GM12875 (cell line): ENCODE measurements around the gene IL22RA1.

Experiments used
- H3K4me3 ChIP-seq: one replicate; pipeline ENCODE4 v1.5.1; 2011; ENCODE audit warnings: low read depth, low read length, control low read depth
- TF ChIP-seq, protein P1 (sequence below): IDR thresholded peaks from 2 replicates; pipeline ENCODE4 v1.5.1; 2011; ENCODE audit warnings: low read depth, mild to moderate bottlenecking, control low read depth, inconsistent platforms, low read length, moderate library complexity, borderline replicate concordance; ENCODE audit not compliant: insufficient read depth

IL22RA1 gene

DNA sequence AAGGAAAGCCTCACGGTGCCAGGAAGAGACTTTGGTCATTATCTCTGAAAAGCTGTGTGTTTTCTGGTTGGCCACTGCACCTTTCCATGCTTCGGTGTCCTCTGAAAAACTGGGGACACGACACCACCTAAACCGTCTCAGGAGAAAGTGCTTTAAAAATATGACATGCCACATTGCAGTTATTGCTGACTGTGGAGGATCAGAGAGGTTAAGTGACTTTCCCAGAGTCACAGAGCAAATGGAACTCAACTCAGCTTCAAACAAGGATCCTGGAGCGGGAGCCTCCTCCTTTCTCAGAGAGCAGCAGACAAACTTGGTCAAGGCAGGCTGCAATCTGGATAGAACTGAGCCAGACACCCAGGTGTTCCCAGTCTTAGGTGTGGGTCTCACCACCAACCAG, 44.8 kb downstream of the IL22RA1 start:
- no peak overlapping the region for H3K4me3 ChIP-seq
- TF ChIP-seq, protein P1, sequence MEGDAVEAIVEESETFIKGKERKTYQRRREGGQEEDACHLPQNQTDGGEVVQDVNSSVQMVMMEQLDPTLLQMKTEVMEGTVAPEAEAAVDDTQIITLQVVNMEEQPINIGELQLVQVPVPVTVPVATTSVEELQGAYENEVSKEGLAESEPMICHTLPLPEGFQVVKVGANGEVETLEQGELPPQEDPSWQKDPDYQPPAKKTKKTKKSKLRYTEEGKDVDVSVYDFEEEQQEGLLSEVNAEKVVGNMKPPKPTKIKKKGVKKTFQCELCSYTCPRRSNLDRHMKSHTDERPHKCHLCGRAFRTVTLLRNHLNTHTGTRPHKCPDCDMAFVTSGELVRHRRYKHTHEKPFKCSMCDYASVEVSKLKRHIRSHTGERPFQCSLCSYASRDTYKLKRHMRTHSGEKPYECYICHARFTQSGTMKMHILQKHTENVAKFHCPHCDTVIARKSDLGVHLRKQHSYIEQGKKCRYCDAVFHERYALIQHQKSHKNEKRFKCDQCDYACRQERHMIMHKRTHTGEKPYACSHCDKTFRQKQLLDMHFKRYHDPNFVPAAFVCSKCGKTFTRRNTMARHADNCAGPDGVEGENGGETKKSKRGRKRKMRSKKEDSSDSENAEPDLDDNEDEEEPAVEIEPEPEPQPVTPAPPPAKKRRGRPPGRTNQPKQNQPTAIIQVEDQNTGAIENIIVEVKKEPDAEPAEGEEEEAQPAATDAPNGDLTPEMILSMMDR: no peak

DNA sequence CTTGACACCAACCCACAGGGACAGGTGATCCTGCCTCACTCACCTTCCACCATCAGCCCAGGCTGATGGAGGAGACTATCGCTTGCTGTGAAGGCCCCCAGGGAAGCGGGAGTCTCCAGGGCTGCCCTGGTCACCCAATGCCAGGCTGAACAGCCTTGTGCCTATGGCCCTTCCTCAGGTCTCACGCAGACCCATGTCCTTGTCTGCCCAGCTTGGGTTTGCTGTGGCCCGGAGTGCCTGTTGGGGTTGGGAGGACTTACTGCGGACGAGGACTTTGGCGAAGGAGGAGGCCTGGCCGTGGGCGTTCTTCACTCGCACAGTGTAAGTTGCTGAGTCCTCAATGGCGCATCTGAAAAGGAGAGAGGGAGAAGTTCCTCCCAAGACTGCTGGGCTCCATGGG, 45.3 kb downstream of the IL22RA1 start:
- TF ChIP-seq, protein P1: no peak

DNA sequence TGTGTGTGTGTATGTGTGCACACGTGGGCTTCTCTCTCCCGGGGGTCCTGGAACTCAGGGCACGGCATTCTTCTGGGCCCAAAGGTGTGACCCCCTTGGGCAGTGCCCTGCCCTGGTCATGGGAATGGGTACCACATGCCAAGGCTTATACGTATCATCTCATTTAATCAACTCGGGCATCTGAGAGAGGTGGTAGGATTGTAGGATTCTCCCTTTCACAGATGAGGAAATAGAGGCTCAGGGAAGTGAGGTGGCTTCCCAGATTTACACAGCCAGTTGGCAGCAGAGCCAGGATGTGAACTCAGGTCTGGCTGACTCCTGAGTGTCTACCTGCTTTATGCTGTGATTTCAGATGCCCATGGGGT, 46.2 kb downstream of the IL22RA1 start:
- TF ChIP-seq, protein P1: no peak
- H3K4me3 ChIP-seq: no peak overlapping the region

More for the DNA sequence above, 45.3 kb downstream of the IL22RA1 start:
- H3K4me3 ChIP-seq: no peak overlapping the region

DNA sequence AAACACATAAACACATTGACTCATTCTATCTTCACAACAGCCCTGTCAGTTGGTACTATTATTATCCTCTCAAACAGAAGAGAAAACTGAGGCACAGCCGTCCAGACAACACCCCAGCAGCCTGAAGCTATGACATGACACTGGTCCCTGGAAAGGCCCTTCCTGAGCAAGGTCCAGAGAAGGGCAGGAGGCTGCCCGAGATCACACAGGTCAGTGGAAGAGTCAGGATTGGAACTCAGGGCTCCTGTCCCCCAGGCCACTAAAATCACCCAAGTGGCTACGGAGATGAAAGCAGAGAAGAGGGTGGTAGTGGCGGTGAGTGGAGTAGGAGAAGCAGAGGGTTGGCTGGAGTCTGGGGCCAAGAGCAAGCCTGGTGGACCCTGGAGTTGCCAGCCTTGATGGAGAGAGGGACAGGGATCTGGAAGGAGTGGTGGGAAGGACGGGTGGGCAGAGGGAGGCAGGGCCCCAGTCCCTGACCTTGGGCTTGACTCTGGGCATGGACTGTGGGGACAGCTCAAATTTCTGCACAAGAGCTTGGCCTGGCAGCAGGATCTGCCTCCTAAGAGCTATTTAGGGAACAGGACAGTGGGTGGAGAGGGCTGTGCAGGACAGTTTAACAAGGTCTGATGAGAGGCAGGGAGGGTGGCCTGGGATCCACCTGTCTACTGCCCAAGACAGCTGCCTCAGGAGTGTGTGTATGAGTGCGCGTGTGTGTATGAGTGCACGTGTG, 46.8 kb downstream of the IL22RA1 start:
- H3K4me3 ChIP-seq: no peak overlapping the region
- TF ChIP-seq, protein P1: no peak

DNA sequence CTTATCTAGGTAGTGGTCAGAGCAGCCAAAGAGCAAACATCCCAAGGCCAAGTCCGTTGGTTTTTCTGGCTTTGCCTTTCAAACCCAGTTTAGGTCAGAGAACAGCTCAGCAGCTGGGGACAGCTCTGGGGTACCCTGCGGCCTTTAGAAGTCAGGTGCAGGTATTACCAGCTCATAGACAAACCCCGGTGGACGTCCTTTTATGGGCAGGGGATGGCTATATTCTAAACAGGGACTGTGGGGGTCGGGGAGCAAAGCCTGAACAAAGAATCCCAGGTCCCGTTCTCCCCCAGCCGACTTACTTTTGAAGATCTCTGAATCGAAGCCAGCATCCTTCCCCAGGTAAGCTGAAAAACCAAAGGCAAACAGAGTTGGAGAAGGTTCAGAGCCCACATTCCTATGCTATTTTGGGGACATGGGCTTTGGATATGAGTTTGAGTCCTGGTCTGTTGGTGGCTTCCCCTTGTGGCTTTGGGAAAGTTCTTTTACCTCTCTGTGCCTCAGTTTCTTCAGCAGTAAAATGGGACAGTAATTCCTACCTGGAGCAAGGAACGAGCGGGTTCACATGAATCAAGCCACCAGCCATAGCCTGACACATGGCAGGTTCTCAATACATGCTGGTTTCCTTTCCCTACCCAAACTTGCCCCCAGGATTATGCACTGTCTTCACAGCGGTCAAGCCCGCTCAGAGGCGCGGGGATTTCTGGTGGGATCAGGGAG, 47.6 kb downstream of the IL22RA1 start:
- H3K4me3 ChIP-seq: no peak overlapping the region
- TF ChIP-seq, protein P1: no peak

DNA sequence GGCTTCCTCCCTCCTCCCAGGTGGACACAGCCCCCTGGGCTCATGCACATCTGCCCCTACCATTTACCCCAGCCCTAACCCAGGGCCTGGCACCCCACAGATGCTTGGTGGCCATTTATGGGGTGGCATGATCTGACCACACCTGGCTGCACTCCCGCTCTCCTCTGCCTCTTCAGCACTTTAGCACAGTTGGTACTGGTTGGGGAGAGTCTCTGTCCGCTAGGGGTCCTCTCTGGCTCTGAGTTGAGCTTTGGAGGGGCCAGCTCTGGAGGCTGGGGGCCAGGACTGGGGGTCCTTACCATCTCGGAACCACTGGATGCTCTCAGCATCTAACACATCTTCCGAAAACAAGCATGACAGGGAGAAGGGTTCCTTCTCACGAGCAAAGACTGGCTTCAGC, 48.4 kb downstream of the IL22RA1 start:
- TF ChIP-seq, protein P1: peak; percentile 22; the same call in 1 of the 2 replicates
- no peak overlapping the region for H3K4me3 ChIP-seq

DNA sequence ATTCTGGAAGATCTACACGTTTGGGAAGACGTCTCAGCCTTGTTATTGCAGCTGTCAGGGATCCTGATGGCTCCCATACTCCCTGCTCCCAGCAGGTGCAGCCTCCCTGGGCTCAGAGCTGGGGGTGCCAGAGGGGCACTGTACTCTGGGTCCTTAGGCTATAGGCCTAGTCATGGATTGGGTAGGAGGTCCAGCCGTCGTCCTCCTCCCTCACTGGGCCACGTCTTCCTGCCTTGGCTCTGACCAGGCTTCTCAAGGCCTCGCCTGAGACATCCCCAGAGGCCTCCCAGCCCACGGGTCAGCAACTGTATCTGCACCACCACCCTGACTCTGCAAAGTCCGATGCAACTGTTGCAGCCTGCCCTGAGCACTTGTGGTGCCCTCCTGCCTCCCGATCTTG, 49.2 kb downstream of the IL22RA1 start:
- TF ChIP-seq, protein P1: no peak

More for the DNA sequence above, 49.2 kb downstream of the IL22RA1 start:
- H3K4me3 ChIP-seq: no peak overlapping the region
